HFF-Myc (cell line): ENCODE results near the gene IGLL1.
"Not testable (repeated sequence)": the region's sequence is repeated elsewhere in the genome, so short reads cannot be mapped to it uniquely, and the experiment has no call there.

Experiments
- DNase-seq: peaks from one replicate; pipeline ENCODE4 v3.0.0-alpha.2; 2011; ENCODE audit warnings: low read depth; ENCODE audit errors: extremely low read depth
- H3K4me3 ChIP-seq: replicated peaks from 2 replicates; pipeline ENCODE4 v1.5.1; 2011; ENCODE audit warnings: low read depth, mild to moderate bottlenecking, control low read depth, low read length
- TF ChIP-seq, protein P1 (sequence below): IDR thresholded peaks from 2 replicates; pipeline ENCODE4 v1.5.1; 2012; ENCODE audit warnings: mild to moderate bottlenecking, low read depth, low read length, control low read depth; ENCODE audit errors: missing control alignments

IGLL1 gene

DNA sequence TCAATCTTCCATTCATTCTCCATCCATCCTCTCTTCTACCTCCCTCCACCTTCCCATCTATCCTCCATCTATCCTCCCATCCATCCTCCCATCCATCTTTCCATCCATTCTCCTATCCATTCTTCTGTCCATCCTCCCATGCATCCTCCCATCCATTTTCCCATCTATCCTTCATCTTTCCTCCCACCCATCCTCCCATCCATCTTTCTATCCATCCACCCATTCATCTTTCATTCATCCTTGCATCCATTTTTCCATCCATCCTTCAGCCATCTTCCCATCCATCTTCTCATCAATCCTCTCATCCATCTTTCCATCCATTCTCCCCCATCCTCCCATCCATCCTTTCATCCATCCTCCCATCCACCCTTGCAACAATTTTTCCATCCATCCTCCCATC, 27.5 kb downstream of the IGLL1 start:
- no peak for DNase-seq
- no peak overlapping the region for H3K4me3 ChIP-seq
- TF ChIP-seq, protein P1, sequence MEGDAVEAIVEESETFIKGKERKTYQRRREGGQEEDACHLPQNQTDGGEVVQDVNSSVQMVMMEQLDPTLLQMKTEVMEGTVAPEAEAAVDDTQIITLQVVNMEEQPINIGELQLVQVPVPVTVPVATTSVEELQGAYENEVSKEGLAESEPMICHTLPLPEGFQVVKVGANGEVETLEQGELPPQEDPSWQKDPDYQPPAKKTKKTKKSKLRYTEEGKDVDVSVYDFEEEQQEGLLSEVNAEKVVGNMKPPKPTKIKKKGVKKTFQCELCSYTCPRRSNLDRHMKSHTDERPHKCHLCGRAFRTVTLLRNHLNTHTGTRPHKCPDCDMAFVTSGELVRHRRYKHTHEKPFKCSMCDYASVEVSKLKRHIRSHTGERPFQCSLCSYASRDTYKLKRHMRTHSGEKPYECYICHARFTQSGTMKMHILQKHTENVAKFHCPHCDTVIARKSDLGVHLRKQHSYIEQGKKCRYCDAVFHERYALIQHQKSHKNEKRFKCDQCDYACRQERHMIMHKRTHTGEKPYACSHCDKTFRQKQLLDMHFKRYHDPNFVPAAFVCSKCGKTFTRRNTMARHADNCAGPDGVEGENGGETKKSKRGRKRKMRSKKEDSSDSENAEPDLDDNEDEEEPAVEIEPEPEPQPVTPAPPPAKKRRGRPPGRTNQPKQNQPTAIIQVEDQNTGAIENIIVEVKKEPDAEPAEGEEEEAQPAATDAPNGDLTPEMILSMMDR = no peak

DNA sequence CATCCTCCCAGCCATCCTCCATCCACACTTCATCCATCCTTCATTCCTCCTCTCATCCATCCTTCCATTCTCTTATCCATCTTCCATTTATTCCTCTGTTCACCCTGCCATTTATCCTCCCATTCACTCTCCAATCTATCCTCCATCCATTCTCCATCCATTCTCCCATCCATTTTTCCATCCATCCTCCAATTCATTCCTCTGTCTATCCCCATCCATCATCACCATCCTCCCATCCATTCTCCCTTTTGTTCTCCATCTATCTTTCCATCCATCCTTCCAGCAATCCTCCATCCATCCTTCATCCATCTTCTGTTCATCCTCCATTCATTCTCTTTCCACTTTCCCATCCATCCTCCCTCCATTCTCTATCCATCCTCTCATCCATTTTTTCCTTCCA, 28.7 kb downstream of the IGLL1 start:
- DNase-seq = no peak
- TF ChIP-seq, protein P1 = no peak
- H3K4me3 ChIP-seq = no peak overlapping the region

DNA sequence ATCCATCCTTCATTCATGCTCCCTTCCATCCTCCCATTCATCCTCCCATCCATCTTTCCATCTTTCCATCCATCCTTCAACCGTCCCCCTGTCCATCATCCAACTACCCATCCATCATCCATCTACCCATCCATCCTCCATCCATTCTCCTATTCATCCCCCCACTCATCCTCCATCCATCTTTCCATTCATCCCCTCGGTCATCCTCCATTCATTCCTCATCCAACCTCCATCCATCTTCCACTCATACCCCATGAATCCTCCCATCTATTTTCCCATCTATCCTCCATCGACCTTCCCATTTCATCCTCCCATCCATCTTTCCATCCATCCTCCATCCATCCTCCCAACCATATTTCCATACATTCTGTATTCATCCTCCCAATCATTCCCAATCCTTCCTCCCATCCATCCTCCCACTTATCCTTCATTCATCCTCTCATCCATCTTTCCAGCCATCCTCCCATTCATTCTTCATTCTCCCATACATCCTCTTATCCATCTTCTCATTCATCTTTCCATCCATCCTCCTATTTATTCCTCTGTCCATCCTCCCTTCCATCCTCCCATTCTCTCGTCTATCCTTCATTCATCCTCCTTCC, 29.9 kb downstream of the IGLL1 start:
- DNase-seq = no peak
- TF ChIP-seq, protein P1 = no peak
- no peak overlapping the region for H3K4me3 ChIP-seq

DNA sequence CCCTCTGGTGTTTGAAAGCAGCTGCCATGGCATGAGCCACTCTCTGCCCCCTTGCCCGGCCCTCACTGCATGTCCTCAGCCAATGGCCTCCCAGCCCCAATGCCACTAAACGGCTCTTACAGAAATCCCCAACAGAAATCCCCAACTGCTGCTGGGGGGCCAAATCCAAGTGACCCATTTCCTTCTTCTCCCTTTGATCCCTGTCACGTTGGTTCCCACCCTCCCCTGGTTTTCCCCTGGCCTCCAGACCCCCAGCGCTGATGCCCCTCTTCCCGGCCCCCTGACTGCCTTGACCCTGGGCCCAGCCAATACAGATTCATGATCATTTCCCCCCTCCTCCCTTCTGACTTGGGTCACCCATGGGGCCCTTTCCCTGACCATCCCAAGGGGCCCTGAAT, 30.9 kb downstream of the IGLL1 start:
- DNase-seq = no peak
- no peak overlapping the region for H3K4me3 ChIP-seq

DNA sequence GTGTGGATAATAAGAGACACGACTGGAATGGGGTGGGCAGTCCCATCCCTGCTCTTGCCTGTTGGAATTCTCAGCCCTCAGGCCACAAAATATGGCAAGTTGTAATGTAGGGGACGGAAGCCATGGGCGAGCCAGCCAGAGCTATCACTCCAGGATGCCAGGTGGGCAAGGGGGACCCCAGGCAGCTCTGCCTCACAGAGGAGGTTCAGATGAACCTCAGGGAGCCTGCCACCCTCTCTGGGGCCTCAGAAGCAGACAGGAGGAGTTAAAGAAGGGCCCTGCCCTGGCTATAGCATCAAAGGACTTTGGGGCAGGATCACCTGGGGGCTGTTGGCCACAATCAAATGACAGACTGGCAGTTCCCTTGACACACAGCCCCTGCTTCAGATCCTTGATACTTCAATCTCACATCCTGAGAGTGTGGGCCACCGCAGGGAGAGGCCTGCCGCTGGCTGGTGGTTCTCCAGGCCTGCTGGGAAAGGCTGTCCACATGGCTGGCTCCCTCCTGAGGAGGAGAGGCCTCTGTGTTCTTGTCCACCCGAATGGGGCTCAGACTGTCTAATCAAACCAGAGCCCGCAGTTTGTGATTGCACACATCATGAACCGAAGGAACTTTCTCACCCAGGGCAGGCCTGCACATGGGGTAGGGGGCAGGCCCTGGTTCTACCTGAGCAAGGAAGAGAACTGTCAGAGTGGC, 31.4 kb downstream of the IGLL1 start:
- TF ChIP-seq, protein P1 = no peak
- DNase-seq = no peak
- H3K4me3 ChIP-seq = no peak overlapping the region

More for the DNA sequence above, 30.9 kb downstream of the IGLL1 start:
- TF ChIP-seq, protein P1 = no peak

DNA sequence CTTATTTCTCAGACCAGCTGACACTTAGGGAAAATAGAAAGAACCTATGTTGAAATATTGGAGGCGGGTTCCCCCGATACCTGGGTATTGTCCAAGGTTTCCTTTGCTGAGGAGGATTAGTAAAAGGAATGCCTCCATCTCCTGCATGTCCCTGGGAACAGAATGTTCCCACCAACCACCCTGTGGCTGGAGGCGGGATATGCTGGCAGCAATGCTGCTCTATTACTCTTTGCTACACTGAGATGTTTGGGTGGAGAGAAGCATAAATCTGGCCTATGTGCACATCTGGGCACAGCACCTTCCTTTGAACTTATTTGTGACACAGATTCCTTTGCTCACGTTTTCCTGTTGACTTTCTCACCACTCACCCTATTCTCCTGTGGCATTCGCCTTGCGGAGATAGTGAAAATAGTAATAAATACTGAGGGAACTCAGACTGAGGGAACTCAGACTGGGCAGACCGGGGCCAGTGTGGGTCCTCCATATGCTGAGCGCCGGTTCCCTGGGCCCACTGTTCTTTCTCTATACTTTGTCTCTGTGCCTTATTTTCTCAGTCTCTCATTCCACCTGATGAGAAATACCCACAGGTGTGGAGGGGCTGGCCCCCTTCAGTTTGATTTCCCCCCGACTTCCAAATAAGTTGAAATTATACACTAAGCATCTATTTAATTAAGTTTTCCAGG, 32.1 kb downstream of the IGLL1 start:
- H3K4me3 ChIP-seq = no peak overlapping the region
- TF ChIP-seq, protein P1 = no peak
- DNase-seq = no peak

DNA sequence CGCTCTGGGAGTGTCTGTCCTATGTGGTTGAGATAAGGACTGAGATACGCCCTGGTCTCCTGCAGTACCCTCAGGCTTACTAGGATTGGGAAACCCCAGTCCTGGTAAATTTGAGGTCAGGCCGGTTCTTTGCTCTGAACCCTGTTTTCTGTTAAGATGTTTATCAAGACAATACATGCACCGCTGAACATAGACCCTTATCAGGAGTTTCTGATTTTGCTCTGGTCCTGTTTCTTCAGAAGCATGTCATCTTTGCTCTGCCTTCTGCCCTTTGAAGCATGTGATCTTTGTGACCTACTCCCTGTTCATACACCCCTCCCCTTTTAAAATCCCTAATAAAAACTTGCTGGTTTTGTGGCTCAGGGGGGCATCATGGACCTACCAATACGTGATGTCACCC, 32.7 kb downstream of the IGLL1 start:
- not testable (repeated sequence) for H3K4me3 ChIP-seq, DNase-seq
